Measurements from ENCODE around the gene MPZL3.

Gene MPZL3

DNA sequence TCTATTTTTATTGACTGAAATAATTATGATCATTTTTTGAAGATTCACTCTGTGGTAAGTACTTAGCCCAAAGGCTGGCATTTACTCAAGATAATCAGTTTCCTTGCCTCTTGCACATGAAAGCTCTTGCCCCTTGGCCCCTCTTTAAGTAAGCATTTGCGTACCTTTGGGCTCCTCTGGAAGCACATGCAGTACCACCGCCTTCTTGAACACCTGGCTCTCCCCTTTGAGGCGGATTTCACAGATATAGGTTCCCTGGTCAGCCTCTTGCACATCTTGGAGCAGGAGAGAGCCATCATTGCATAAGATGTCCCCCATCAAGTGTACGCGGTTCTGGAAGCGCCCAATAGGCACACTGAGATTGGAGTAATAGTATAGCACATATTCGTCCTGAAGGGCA lies 41.8 kb downstream of the MPZL3 start:
- H3K4me3 ChIP-seq (ENCODE audit: low read depth, low read length) = no peak overlapping the region
- TF ChIP-seq, protein P1, sequence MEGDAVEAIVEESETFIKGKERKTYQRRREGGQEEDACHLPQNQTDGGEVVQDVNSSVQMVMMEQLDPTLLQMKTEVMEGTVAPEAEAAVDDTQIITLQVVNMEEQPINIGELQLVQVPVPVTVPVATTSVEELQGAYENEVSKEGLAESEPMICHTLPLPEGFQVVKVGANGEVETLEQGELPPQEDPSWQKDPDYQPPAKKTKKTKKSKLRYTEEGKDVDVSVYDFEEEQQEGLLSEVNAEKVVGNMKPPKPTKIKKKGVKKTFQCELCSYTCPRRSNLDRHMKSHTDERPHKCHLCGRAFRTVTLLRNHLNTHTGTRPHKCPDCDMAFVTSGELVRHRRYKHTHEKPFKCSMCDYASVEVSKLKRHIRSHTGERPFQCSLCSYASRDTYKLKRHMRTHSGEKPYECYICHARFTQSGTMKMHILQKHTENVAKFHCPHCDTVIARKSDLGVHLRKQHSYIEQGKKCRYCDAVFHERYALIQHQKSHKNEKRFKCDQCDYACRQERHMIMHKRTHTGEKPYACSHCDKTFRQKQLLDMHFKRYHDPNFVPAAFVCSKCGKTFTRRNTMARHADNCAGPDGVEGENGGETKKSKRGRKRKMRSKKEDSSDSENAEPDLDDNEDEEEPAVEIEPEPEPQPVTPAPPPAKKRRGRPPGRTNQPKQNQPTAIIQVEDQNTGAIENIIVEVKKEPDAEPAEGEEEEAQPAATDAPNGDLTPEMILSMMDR (IDR thresholded peaks at IDR 0.05; ENCODE audit: control insufficient read depth, extremely low read depth, insufficient read depth) = no peak
- DNase-seq (ENCODE audit: low read depth) = no peak

DNA sequence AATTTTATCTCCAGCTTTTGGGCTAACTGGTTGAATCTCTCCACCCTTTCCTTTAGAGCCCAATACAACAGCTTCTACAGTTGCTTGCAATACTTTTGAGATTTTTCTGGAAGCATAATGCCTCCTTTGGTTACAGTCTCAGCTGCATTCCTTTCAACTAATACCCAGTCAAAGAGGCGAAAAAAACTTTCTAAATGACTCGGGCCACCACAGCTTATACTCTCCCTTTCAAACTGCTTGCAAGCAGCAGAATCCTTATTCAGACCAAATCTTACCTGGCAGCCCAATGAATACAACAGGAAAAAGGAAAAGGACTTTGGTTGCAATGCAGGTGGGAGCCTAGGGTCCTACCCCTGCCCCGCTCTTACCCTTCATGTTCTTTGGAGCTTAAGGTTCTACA lies 43.1 kb downstream of the MPZL3 start:
- no peak for DNase-seq (ENCODE audit: low read depth)
- TF ChIP-seq, protein P1 (IDR thresholded peaks at IDR 0.05; ENCODE audit: control insufficient read depth, extremely low read depth, insufficient read depth) = no peak
- H3K4me3 ChIP-seq (ENCODE audit: low read depth, low read length) = no peak overlapping the region

DNA sequence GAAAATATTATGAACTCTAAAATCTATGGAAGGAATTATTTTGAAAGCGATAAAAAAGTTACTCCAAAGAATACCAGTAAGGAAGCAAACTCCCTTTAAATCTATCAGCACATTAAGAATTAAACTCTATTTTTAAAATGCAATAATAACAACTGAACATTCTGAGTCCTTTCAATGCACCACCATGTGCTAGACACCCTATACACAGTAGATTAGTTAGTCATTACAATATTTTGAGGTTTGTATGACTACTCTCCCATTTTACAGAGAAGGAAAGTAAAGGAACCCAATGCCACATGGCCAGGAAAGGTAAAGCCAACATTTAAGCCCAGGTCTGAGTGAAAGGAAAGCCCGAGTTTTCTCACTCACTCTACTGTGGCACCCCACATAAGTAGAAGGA lies 45.1 kb downstream of the MPZL3 start:
- no peak overlapping the region for H3K4me3 ChIP-seq (ENCODE audit: low read depth, low read length)
- DNase-seq (ENCODE audit: low read depth) = no peak
- TF ChIP-seq, protein P1 (IDR thresholded peaks at IDR 0.05; ENCODE audit: control insufficient read depth, extremely low read depth, insufficient read depth) = no peak

DNA sequence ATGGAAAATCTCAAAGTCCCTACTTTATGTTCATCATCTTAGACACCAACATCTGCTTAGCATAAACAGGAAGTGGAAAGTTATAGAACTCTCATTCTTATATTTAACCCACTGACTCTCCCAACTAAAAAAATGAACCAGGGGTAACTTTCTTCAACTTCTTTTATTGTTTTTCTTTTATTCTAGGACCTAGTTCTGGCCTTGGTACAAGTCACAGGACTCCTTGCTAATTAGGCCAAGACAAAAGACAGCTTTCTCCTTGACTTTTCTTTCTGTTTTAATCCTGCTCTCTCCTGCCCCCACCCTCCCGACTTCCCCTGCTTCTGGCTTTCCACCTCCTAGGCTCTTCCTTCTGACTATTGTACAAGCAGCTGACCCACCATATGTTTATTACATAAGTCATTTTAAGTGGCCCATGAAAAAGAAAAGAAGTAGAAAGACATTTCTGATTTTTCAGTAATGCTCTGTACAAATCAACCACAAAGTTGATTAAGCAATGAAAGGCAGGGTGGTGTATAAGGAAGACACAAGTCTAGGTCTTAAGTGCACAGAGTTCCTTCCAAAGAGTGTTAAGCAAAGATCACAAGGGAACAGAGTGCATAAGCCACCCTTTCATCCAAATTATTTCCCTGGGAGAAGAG lies 45.7 kb downstream of the MPZL3 start:
- TF ChIP-seq, protein P1 (IDR thresholded peaks at IDR 0.05; ENCODE audit: control insufficient read depth, extremely low read depth, insufficient read depth) = no peak
- no peak overlapping the region for H3K4me3 ChIP-seq (ENCODE audit: low read depth, low read length)
- DNase-seq (ENCODE audit: low read depth) = no peak

DNA sequence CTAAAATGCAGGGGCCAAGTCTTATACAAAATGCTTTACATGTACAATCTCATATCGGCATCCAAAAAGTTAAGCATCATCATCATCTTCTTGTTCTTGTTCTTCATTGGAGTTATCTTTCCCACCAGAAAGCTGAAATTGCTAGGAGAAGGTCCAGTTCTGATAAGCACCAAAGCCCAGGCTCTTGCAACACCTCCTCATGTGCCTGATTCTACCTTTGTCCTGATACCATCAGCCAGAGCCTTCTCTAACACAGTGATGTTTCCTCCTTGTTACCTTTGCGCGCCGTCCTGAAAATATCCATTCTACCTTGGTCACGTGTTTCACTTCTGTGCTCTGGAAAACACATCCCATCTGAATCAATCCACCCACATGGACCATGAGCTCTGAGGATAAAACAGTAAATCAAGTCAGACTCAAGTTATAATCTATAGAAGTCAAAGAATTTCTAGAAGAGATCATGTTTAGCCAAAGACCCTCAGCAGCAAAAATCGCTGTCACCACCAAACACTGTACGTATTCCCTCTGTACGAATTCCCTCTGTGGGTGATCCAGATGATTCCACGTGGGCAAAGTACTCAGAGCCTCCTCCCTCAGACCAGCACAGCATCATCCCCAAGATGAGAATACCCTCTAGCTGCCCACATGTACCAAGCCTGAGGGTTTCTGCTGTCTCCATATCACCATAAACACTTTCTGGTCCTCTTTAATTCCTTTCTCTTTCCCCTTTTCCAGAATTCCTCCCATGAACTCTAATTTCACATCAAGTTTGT lies 46.4 kb downstream of the MPZL3 start:
- TF ChIP-seq, protein P1 (IDR thresholded peaks at IDR 0.05; ENCODE audit: control insufficient read depth, extremely low read depth, insufficient read depth) = no peak
- DNase-seq (ENCODE audit: low read depth) = no peak
- H3K4me3 ChIP-seq (ENCODE audit: low read depth, low read length) = no peak overlapping the region

- no peak overlapping the region for H3K4me3 ChIP-seq (ENCODE audit: low read depth, low read length)
- DNase-seq (ENCODE audit: low read depth) = no peak
- TF ChIP-seq, protein P1 (IDR thresholded peaks at IDR 0.05; ENCODE audit: control insufficient read depth, extremely low read depth, insufficient read depth) = no peak
Observed at GRCh38 chr11:118202599-118203422, 49.4 kb downstream of the MPZL3 start.

All from LNCaP clone FGC (cell line).